Prostate gland (tissue), 2 donors: Measurements from ENCODE around the gene LRRC75B. TPM values are rescaled to one million over a fixed set of nuclear protein-coding genes. Genes with fewer than 3 reads are reported as not detected.
"Not testable (repeated sequence)": the region's sequence is repeated elsewhere in the genome, so short reads cannot be mapped to it uniquely, and the experiment has no call there.

Experiments used
- DNase-seq: peaks from one replicate; pipeline ENCODE4 v3.0.0-alpha.2; 2019; ENCODE audit warnings: low spot score
- H3K27ac ChIP-seq, 2 donors: fragments of 200-600 bp; sonication (generic); 2 replicates each; pipeline ENCODE4 v1.5.1; 2017 to 2019
- H3K27me3 ChIP-seq: fragments of 200-600 bp; sonication (generic); replicated peaks from 2 replicates; pipeline ENCODE4 v1.5.1; 2019; ENCODE audit not compliant: insufficient read depth
- H3K36me3 ChIP-seq, 2 donors: fragments of 200-600 bp; sonication (generic); 1 replicate in 1 of 2; 2 replicates in 1 of 2; pipeline versions ENCODE4 v1.5.1 to v1.8.1; 2017 to 2019
- H3K4me1 ChIP-seq: fragments of 200-600 bp; sonication (generic); replicated peaks from 2 replicates; pipeline ENCODE4 v1.5.1; 2019
- H3K4me3 ChIP-seq, 2 donors: fragments of 200-600 bp; sonication (generic); 2 replicates each; pipeline ENCODE4 v1.5.1; 2017 to 2019
- H3K9me3 ChIP-seq: fragments of 200-600 bp; sonication (generic); 2 replicates; pipeline ENCODE4 v1.5.1; 2017
- CTCF ChIP-seq, 4 experiments: fragments of 200-600 bp in 2 of 4; fragments of 450-650 bp in 2 of 4; sonication (generic) in 2 of 4; IDR thresholded peaks; 1 replicate in 3 of 4; 2 replicates in 1 of 4; pipeline ENCODE4 v1.5.1; 2016 to 2019; ENCODE audit warnings: antibody characterized with exemption in 4 of 4, mild to moderate bottlenecking in 2 of 4, moderate library complexity in 2 of 4
- POLR2A ChIP-seq: fragments of 450-650 bp; IDR thresholded peaks from one replicate; pipeline ENCODE4 v1.6.1; 2016; ENCODE audit warnings: antibody characterized with exemption, mild to moderate bottlenecking
- POLR2AphosphoS5 ChIP-seq: sonication (generic); formaldehyde crosslinking; IDR thresholded peaks from one replicate; pipeline ENCODE4 v1.6.1; 2017; ENCODE audit warnings: antibody characterized with exemption
- WGBS: methylation state at CpG from one replicate; pipeline ENCODE4 v1.1.5; 2018; 5-methylcytosine and 5-hydroxymethylcytosine counted together
- intact Hi-C: fragments of 100-400 bp; cut with DNase I; formaldehyde crosslinking; loops from one replicate; pipeline ENCODE4 v1.14.2; 2022
- total RNA-seq, 2 donors: library from RNA; depleted of rRNA; stranded (reverse); fragments of >200 nt; gene quantifications; one replicate each; pipeline ENCODE4 v1.1.0, GENCODE V29; 2016

The LRRC75B gene
- total RNA-seq, 2 donors from 2014 or later = 57.0 to 161 TPM

GRCh38 chr22:24602105-24602749, 9.4 kb upstream of the LRRC75B start:
- H3K27me3 ChIP-seq, intact Hi-C loops, H3K9me3 ChIP-seq, H3K4me1 ChIP-seq, H3K4me3 ChIP-seq, DNase-seq, H3K27ac ChIP-seq, H3K36me3 ChIP-seq: not testable (repeated sequence)
- 96% methylated on average over 11 of the region's 11 CpGs for WGBS

GRCh38 chr22:24601217-24602104, 8.6 kb upstream of the LRRC75B start:
- TF ChIP-seq POLR2A (no peak), CTCF (IDR thresholded peaks at IDR 0.05) (no peak), POLR2AphosphoS5 (no peak)
- Histone ChIP-seq H3K36me3 (no peaks in the 10 kb centered on the region), H3K9me3 (no peaks in the 10 kb centered on the region), H3K27ac (no peak overlapping the region), H3K27me3 (no peaks in the 10 kb centered on the region), H3K4me1 (no peaks in the 10 kb centered on the region), H3K4me3 (no peak overlapping the region)
- no peak for DNase-seq
- WGBS = 51% methylated on average over 9 of the region's 12 CpGs
- intact Hi-C loops = no loop called here

GRCh38 chr22:24599958-24600715, 7.3 kb upstream of the LRRC75B start:
- DNase-seq, H3K27ac ChIP-seq, H3K4me3 ChIP-seq, H3K36me3 ChIP-seq, H3K4me1 ChIP-seq, intact Hi-C loops, H3K27me3 ChIP-seq, H3K9me3 ChIP-seq: not testable (repeated sequence)
- WGBS = 72% methylated on average over 3 of the region's 3 CpGs

- H3K9me3 ChIP-seq = no peaks in the 10 kb centered on the region
- no peak for DNase-seq
- intact Hi-C loops = no loop called here
- no peaks in the 10 kb centered on the region for H3K36me3 ChIP-seq
- no peak overlapping the region for H3K4me3 ChIP-seq
- H3K27me3 ChIP-seq = no peaks in the 10 kb centered on the region
- H3K4me1 ChIP-seq = peaks cover 10% of the 10 kb centered on the region
- no peak overlapping the region for H3K27ac ChIP-seq
- WGBS = 51% methylated on average over 8 of the region's 8 CpGs
- TF ChIP-seq POLR2AphosphoS5 (no peak), CTCF (IDR thresholded peaks at IDR 0.05) (no peak), POLR2A (no peak)
Measured at GRCh38 chr22:24599514-24599913, 6.6 kb upstream of the LRRC75B start.

- intact Hi-C loops, H3K9me3 ChIP-seq, DNase-seq, H3K27me3 ChIP-seq, H3K27ac ChIP-seq, H3K4me3 ChIP-seq, H3K36me3 ChIP-seq: not testable (repeated sequence)
- H3K4me1 ChIP-seq = peaks cover 21% of the 10 kb centered on the region
- 87% methylated on average over 9 of the region's 9 CpGs for WGBS
Measured at GRCh38 chr22:24597076-24597475, 4.2 kb upstream of the LRRC75B start.

GRCh38 chr22:24595863-24596262, 3.0 kb upstream of the LRRC75B start:
- Histone ChIP-seq H3K4me3 (no peak overlapping the region), H3K9me3 (no peaks in the 10 kb centered on the region), H3K27me3 (no peaks in the 10 kb centered on the region), H3K4me1 (peaks cover 24% of the 10 kb centered on the region), H3K27ac (peak overlapping the region; percentile 81 to 86), H3K36me3 (no peaks in the 10 kb centered on the region)
- DNase-seq = peak; percentile 51
- TF ChIP-seq POLR2A (no peak), POLR2AphosphoS5 (peak; percentile 75)
- 71% methylated on average over 4 of the region's 4 CpGs for WGBS
- intact Hi-C loops = no loop called here
